Sigmoid colon (tissue), 4 donors: ENCODE data around the gene BRAF.

ENCODE experiments used
- EP300 ChIP-seq, 4 donors: sonication (generic); formaldehyde crosslinking; IDR thresholded peaks; one replicate each; pipeline ENCODE4 v1.6.1; 2017; ENCODE audit warnings: antibody characterized with exemption in 4 of 4
- TF ChIP-seq, protein P1 (sequence below), 4 experiments: fragments of 450-650 bp in 3 of 4; fragments of 200-600 bp in 1 of 4; IDR thresholded peaks; one replicate each; pipeline ENCODE4 v1.5.1; 2016 to 2019; ENCODE audit warnings: antibody characterized with exemption in 4 of 4, mild to moderate bottlenecking in 3 of 4, moderate library complexity in 2 of 4

DNA sequence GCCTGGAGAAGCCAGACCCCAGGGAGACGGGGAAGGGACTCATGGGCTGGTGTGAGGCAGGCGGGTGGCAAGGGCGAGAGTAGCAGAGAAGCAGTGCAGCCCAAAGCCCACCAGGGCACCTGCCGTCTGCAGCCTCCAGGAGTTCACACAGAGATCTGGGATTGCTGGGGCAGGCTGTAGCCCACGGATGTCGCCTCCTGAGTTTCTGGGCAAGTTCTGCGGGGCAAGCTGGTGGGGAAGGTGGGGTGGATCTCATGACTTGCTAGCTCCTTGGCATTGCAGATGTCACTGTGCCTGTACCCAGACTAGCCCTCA lies 246.0 kb downstream of the BRAF start:
- TF ChIP-seq, protein P1, sequence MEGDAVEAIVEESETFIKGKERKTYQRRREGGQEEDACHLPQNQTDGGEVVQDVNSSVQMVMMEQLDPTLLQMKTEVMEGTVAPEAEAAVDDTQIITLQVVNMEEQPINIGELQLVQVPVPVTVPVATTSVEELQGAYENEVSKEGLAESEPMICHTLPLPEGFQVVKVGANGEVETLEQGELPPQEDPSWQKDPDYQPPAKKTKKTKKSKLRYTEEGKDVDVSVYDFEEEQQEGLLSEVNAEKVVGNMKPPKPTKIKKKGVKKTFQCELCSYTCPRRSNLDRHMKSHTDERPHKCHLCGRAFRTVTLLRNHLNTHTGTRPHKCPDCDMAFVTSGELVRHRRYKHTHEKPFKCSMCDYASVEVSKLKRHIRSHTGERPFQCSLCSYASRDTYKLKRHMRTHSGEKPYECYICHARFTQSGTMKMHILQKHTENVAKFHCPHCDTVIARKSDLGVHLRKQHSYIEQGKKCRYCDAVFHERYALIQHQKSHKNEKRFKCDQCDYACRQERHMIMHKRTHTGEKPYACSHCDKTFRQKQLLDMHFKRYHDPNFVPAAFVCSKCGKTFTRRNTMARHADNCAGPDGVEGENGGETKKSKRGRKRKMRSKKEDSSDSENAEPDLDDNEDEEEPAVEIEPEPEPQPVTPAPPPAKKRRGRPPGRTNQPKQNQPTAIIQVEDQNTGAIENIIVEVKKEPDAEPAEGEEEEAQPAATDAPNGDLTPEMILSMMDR (IDR thresholded peaks at IDR 0.05): no peak
- no peak for TF ChIP-seq EP300 (IDR thresholded peaks at IDR 0.05)
